ENCODE data around the gene ABHD11.

Gene ABHD11

DNA sequence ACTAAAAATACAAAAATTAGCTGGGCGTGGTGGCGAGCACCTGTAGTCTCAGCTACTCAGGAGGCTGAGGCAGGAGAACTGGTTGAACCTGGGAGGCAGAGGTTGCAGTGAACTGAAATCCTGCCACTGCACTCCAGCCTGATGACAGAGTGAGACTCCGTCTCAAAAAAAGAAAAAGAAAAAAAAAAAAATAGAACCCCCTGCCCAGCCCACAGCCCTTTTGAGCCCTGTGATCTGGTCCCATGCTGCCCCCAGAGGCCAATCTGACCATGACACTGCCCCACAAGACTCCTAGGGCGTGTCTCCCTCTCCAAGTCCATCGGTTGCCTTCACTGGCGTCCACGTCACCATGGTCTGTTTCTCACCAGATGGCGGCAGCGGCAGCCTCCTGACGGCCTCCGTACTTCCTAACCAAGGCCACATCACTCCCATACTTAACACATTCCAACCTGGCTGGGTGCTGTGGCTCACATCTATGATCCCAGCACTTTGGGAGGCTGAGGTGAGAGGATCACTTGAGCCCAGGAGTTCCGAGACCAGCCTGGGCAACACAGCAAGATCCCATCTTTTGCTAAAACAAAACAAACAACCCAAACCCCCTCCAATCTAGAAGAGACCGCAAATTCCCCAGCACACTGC, 37.1 kb downstream of the ABHD11 start:
- no peak for DNase-seq (ENCODE audit: low read depth)

DNA sequence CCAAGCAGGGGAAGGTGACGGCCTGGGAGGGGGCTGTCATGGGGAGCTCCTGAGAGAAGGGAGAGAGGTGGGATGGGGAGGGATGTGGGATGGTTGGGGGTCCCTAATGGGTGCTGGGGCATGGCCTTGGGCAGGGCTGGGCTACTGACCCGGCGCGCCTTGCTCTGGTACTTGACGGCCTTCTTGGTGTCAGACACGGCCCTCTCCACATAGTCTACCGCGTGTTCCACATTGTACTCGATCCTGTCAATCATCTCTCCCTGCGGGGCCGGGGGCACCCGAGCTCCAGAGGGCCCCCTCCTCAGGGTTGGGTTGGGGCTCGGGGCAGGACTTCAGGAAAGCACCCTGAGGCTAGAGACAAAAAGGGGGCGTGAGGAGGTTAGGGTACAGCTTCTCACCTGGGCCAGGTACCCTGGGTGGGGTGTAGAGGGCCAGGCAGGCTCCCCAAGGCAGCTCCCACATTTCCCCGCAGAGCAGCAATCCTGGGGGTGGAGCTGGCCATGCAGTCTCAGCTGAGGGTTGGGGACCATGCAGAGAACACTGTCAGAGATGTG, 37.9 kb downstream of the ABHD11 start:
- no peak for DNase-seq (ENCODE audit: low read depth)

DNA sequence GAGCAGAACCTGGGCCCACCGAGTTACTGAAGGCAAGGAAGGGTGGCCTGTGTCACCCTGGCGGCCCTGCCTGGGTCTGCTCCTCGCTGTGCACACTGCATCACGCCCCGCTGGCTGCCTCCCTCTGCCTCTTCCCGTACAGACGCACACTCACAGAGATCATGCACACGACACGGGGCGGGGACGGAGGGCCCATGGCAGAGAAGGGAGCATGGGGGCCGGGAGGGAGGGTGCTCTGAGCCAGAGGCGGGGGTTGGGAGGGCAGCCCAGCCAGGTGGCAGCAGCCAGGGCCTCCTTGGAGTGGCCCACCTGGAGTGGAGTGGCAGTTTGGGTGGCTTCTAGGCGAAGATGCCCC, 38.6 kb downstream of the ABHD11 start:
- DNase-seq (ENCODE audit: low read depth): no peak

DNA sequence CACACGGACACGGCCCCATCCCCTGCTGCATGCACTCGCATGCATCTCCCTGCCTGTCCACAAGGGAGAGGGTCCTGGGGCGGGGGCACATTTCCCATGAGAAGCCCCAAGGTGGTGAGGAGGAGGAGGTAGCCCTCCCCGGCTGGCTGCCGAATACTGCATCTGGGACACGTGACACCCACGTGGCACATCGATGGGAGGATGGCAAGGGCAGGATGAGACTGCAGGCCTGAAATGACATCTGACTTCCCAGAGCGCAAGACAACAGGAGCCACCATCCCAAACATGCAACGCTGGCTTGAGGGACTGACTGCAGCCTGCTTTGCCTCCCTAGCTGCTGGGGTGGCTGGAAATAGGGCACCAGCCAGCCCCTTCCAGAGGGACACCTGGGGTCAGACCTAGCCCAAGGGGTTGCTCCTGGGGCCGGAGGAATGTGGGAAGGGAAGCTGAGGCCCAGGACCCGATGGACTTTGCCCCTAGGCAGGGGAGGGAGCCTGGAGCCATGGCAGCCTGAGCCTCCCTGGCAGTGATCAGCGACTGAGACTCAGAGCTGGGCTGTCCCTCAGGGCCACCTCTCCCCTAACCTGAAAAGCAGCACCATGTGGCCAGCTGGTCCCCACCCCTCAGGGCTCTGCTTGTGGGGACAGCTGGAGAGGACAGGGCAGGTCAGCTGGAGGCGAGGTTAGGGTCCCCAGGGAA, 39.1 kb downstream of the ABHD11 start:
- no peak for DNase-seq (ENCODE audit: low read depth)

DNA sequence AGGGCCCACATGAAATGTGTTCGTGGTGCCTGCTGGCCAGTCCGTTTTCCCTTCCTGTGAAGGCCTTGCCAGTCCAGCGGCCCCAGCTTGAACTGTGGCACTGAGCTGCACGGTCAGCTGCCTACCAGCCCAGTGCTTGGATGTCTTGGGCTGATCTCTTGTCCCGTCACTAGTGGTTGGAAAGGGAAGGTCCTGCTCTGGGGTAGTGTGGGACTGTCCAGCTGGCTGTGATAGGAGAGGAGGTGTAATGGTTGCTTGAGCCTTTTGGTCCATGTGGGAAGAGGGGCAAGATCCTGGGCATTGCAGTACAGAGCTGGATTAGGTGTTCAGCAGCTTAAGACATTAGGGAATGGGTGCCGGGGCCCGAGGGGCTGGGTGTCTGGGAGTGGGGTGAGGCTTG, 40.2 kb downstream of the ABHD11 start:
- no peak for DNase-seq (ENCODE audit: low read depth)

DNA sequence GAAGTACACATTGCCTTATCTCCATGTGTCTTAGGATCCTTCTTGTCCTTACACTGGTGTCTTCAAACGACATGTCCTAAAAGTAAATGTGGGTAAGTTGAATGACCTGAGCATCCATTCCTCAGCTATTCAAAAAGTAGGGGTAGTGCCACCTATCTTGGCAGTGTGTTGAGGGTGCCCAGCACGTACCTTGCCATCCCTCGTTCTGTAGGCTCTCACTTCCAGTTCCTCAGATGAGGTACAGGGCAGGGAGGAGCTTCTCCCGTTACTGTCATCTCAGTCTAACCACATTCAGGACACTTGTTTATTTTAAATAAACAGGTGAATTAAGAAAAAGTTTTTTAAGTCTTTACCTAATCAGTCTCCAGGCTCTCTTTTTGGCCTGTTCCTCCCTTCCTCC, 42.2 kb downstream of the ABHD11 start:
- DNase-seq (ENCODE audit: low read depth): no peak

DNA sequence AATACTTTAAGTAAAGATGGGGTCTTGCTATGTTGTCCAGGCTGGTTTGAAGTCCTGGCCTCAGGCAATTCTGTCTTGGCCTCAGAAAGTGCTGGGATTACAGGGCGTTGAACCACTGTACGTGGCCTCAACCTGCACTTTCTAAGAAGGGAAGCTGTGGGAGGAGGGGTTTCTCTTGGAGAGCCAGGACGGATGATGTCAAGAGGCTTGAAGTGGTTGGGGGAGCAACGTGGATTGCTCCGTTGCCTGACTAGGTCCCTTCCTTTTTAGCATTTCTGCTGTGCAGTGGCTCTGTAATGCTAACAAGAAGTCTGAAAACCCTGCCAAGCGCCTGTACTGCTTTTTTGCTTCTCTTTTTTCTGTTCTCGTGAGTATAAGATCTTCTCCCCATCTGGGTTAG, 48.0 kb downstream of the ABHD11 start:
- no peak for DNase-seq (ENCODE audit: low read depth)

DNA sequence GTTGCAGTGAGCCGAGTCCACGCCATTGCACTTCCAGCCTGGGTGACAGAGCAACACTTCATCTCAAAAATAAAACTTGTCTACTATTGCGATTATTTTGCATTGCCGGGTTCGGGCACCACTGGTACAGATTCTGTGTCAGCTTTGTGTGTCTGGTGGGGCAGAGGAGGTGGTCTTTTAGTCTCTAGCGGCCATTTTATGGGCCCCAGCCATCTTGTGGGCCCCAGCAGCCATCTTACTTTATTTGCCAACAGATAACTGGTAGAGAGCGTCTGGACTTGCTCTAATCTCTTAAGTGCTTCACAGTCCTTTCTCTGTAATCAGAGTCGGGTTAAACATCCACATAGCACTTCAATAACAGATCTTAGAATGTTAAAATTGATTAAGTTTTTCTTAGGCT, 50.3 kb downstream of the ABHD11 start:
- no peak for DNase-seq (ENCODE audit: low read depth)

Data from stimulated activated CD8-positive, alpha-beta memory T cell treated with anti-CD3 and anti-CD28 coated beads, Interleukin-15, amount 100 ng/mL, for 24 hours (primary cell).